Measurements from ENCODE around the gene GUCA2B.

- TF ChIP-seq CTCF (IDR thresholded peaks at IDR 0.05), result no peak
- no peak for TF ChIP-seq POLR2AphosphoS5 (IDR thresholded peaks at IDR 0.05)
- no peak for TF ChIP-seq POLR2A (IDR thresholded peaks at IDR 0.05)
Measured at GRCh38 chr1:42133809-42134526, 19.2 kb upstream of the GUCA2B start.

Measured in prostate gland (tissue), 2 donors.